Measurements from ENCODE around the gene MINDY4. TPM values are rescaled to one million over a fixed set of nuclear protein-coding genes. Genes with fewer than 3 reads are reported as not detected.

MINDY4 gene
- total and polyA plus RNA-seq, 2 donors (not counting 1 experiment from before 2014, with no cell fraction given): 0.12 to 1.1 TPM

DNA sequence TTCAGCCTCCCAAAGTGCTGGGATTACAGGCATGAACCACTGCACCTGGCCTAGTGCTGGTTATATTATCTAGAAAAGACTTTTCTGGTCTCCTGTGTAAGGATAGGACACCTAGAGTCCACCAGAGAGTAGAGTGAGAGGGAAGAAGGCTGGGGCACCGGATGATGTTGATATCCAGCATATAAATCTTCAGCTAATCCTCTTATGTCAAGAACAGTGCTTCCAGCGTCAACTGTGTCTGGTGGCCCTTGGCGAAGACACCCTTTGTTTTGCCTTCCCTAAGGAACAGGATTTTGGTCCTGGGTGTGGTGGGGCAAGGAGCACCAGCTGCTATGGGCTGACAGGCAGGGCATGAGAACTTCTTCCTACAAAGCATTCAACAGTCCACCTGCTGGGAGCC, 35.6 kb upstream of the MINDY4 start:
- POLR2A ChIA-PET: no interaction called here
- H3K9me3 ChIP-seq (ENCODE audit: control extremely low read depth in 1 of 3, control insufficient read depth in 2 of 3, insufficient read depth in 1 of 3, low read length in 2 of 3): peaks cover 0 to 2% (median 0%) of the 10 kb centered on the region in 3 donors

DNA sequence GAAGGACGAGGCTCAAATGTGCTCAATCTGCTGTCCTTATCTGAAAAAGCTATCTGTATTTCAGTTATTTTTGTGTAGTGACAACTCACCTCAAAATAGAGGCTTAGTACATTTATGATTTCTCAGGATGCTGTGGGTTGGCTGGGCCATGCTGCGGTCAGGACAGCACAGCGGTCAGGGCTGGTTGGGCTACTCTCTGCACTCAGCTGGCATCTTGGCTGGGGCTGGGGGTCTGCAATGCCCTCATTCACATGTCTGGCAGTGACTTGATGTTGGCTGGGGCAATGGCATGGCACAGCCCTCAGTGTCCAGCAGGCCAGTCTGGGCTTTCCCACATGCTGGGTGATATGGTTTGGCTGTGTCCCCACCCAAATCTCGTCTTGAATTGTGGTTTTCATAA, 34.9 kb upstream of the MINDY4 start:
- H3K9me3 ChIP-seq (ENCODE audit: control extremely low read depth in 1 of 3, control insufficient read depth in 2 of 3, insufficient read depth in 1 of 3, low read length in 2 of 3): peaks cover 0 to 2% (median 0%) of the 10 kb centered on the region in 3 donors
- H3K9ac ChIP-seq (ENCODE audit: low read length): no peak overlapping the region
- intact Hi-C loops (cut with micrococcal nuclease): no loop called here
- Mint-ChIP-seq H3K4me1 (peaks cover 4% of the 10 kb centered on the region), H3K27me3 (peaks cover 17% of the 10 kb centered on the region), H3K9me3 (ENCODE audit: insufficient read depth) (no peaks in the 10 kb centered on the region), H3K27ac (no peak overlapping the region), H3K4me3 (no peak overlapping the region)
- ChIA-PET POLR2A (no interaction called here), CTCF (interaction anchor here (0.9 kb wide), 2 partner anchors 9 to 10 kb away, joined by 3 to 4 read pairs; no protein-coding TSS in a partner anchor)
- no peak overlapping the region for H3K4me3 ChIP-seq (ENCODE audit: control extremely low read depth in 1 of 5, extremely low read depth in 1 of 5, insufficient read depth in 1 of 5, low read depth in 2 of 5, low read length in 4 of 5)
- no peaks in the 10 kb centered on the region for H3K36me3 ChIP-seq (replicated peaks in 1 of 2; ENCODE audit: control extremely low read depth in 1 of 2, control insufficient read depth in 1 of 2, extremely low read depth in 1 of 2, insufficient read depth in 2 of 2, low read length in 1 of 2)
- no peaks in the 10 kb centered on the region for H4K20me1 ChIP-seq (ENCODE audit: control insufficient read depth, insufficient read depth, low read length, poor library complexity, severe bottlenecking)
- 94% methylated on average over 2 of the region's 4 CpGs for WGBS (ENCODE audit: insufficient coverage)
- H3K79me2 ChIP-seq (ENCODE audit: control insufficient read depth, insufficient read depth, low read length): no peaks in the 10 kb centered on the region
- no peak for DNase-seq
- H3K27me3 ChIP-seq (replicated peaks in 1 of 4; ENCODE audit: control extremely low read depth in 1 of 4, control insufficient read depth in 3 of 4, insufficient read depth in 4 of 4, low read length in 3 of 4): peaks cover 0 to 13% (median 0%) of the 10 kb centered on the region in 4 experiments
- no peak for ATAC-seq (ENCODE audit: low read depth)
- H3K4me2 ChIP-seq (replicated peaks; ENCODE audit: low read depth, low read length, poor library complexity, severe bottlenecking): no peak overlapping the region
- H3K27ac ChIP-seq (ENCODE audit: low read length in 2 of 2): no peak overlapping the region
- TF ChIP-seq, protein P1, sequence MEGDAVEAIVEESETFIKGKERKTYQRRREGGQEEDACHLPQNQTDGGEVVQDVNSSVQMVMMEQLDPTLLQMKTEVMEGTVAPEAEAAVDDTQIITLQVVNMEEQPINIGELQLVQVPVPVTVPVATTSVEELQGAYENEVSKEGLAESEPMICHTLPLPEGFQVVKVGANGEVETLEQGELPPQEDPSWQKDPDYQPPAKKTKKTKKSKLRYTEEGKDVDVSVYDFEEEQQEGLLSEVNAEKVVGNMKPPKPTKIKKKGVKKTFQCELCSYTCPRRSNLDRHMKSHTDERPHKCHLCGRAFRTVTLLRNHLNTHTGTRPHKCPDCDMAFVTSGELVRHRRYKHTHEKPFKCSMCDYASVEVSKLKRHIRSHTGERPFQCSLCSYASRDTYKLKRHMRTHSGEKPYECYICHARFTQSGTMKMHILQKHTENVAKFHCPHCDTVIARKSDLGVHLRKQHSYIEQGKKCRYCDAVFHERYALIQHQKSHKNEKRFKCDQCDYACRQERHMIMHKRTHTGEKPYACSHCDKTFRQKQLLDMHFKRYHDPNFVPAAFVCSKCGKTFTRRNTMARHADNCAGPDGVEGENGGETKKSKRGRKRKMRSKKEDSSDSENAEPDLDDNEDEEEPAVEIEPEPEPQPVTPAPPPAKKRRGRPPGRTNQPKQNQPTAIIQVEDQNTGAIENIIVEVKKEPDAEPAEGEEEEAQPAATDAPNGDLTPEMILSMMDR (IDR thresholded peaks at IDR 0.05): no peak
- TF ChIP-seq EZH2 (IDR thresholded peaks at IDR 0.05; ENCODE audit: borderline replicate concordance, insufficient read depth, low read depth, low read length, poor library complexity, severe bottlenecking): no peak
- no peaks in the 10 kb centered on the region for H3K4me1 ChIP-seq (ENCODE audit: control insufficient read depth in 2 of 2, insufficient read depth in 2 of 2, low read length in 2 of 2)
- no peak overlapping the region for H2AFZ ChIP-seq (ENCODE audit: insufficient read depth, low read depth, low read length, poor library complexity, severe bottlenecking)

More for the DNA sequence above, 35.6 kb upstream of the MINDY4 start:
- Histone ChIP-seq H3K27me3 (replicated peaks in 1 of 4; ENCODE audit: control extremely low read depth in 1 of 4, control insufficient read depth in 3 of 4, insufficient read depth in 4 of 4, low read length in 3 of 4) (peaks cover 0 to 13% (median 0%) of the 10 kb centered on the region in 4 experiments), H3K4me2 (replicated peaks; ENCODE audit: low read depth, low read length, poor library complexity, severe bottlenecking) (no peak overlapping the region), H3K79me2 (ENCODE audit: control insufficient read depth, insufficient read depth, low read length) (no peaks in the 10 kb centered on the region), H3K4me3 (ENCODE audit: control extremely low read depth in 1 of 5, extremely low read depth in 1 of 5, insufficient read depth in 1 of 5, low read depth in 2 of 5, low read length in 4 of 5) (no peak overlapping the region), H3K36me3 (replicated peaks in 1 of 2; ENCODE audit: control extremely low read depth in 1 of 2, control insufficient read depth in 1 of 2, extremely low read depth in 1 of 2, insufficient read depth in 2 of 2, low read length in 1 of 2) (no peaks in the 10 kb centered on the region), H3K4me1 (ENCODE audit: control insufficient read depth in 2 of 2, insufficient read depth in 2 of 2, low read length in 2 of 2) (no peaks in the 10 kb centered on the region), H3K9ac (ENCODE audit: low read length) (no peak overlapping the region), H2AFZ (ENCODE audit: insufficient read depth, low read depth, low read length, poor library complexity, severe bottlenecking) (no peak overlapping the region), H4K20me1 (ENCODE audit: control insufficient read depth, insufficient read depth, low read length, poor library complexity, severe bottlenecking) (no peaks in the 10 kb centered on the region), H3K27ac (ENCODE audit: low read length in 2 of 2) (no peak overlapping the region)
- Mint-ChIP-seq H3K4me1 (peaks cover 4% of the 10 kb centered on the region), H3K9me3 (ENCODE audit: insufficient read depth) (no peaks in the 10 kb centered on the region), H3K4me3 (no peak overlapping the region), H3K27me3 (peaks cover 17% of the 10 kb centered on the region), H3K27ac (no peak overlapping the region)
- WGBS (ENCODE audit: insufficient coverage): no CpG with 5 or more reads among the region's 3 CpGs
- CTCF ChIA-PET: interaction anchor here (0.9 kb wide), 2 partner anchors 9 to 11 kb away, joined by 3 to 4 read pairs; no protein-coding TSS in a partner anchor
- intact Hi-C loops (cut with micrococcal nuclease): no loop called here
- TF ChIP-seq, protein P1 (IDR thresholded peaks at IDR 0.05): no peak
- no peak for TF ChIP-seq EZH2 (IDR thresholded peaks at IDR 0.05; ENCODE audit: borderline replicate concordance, insufficient read depth, low read depth, low read length, poor library complexity, severe bottlenecking)
- DNase-seq (no peak), ATAC-seq (ENCODE audit: low read depth) (no peak)
